ENCODE results near the gene CBX2.

CBX2 gene

GRCh38 chr17:79729761-79730160 lies 48.2 kb upstream of the CBX2 start:
- no peaks in the 10 kb centered on the region for H3F3A ChIP-seq (ENCODE audit: insufficient read depth)
- TF ChIP-seq CTCF (IDR thresholded peaks at IDR 0.05; ENCODE audit: insufficient read depth, low read length, poor library complexity, severe bottlenecking): no peak
- TF ChIP-seq EZH2phosphoT487 (conservative IDR thresholded peaks at IDR 0.05; ENCODE audit: low read length): no peak
- H3K27me3 ChIP-seq (ENCODE audit: low read length): no peaks in the 10 kb centered on the region
- H3K4me2 ChIP-seq (ENCODE audit: low read depth, low read length, poor library complexity, severe bottlenecking): no peak overlapping the region
- no peaks in the 10 kb centered on the region for H3K36me3 ChIP-seq (ENCODE audit: low read length)
- no peaks in the 10 kb centered on the region for H3K9me3 ChIP-seq (ENCODE audit: insufficient read depth, low read length)
- H2AFZ ChIP-seq (ENCODE audit: low read depth, low read length, severe bottlenecking): no peak overlapping the region
- H3K9me2 ChIP-seq (replicated peaks; ENCODE audit: insufficient read depth, low read length): no peaks in the 10 kb centered on the region
- H3K9ac ChIP-seq (ENCODE audit: low read length): no peak overlapping the region
- H4K20me1 ChIP-seq (ENCODE audit: low read depth, low read length): no peaks in the 10 kb centered on the region
- no peak overlapping the region for H3K27ac ChIP-seq (ENCODE audit: low read depth, low read length)
- no peaks in the 10 kb centered on the region for H3K79me2 ChIP-seq (ENCODE audit: insufficient read depth, low read length)
- no peak overlapping the region for H3K4me3 ChIP-seq (ENCODE audit: insufficient read depth, low read length, poor library complexity, severe bottlenecking)

DNA sequence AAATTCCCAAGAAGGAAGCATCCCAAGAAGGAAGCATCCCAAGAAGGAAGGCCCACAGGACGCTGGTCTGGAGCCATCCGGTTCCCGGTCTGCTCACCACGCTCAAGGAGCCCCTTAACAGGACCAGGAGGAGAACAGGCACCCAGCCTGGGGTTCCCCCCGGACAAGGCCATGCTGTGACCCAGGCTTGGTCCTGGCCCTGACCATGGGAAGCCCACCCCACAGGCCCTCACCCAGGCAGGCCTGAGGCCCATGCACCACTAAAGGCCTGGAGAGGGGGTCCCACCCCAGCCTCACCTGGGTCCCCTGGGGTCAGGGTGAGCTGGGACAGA lies 47.5 kb upstream of the CBX2 start:
- no peak overlapping the region for H3K4me3 ChIP-seq (ENCODE audit: insufficient read depth, low read length, poor library complexity, severe bottlenecking)
- H4K20me1 ChIP-seq (ENCODE audit: low read depth, low read length): no peaks in the 10 kb centered on the region
- H3K9ac ChIP-seq (ENCODE audit: low read length): no peak overlapping the region
- no peaks in the 10 kb centered on the region for H3K9me2 ChIP-seq (replicated peaks; ENCODE audit: insufficient read depth, low read length)
- H3K36me3 ChIP-seq (ENCODE audit: low read length): no peaks in the 10 kb centered on the region
- no peak overlapping the region for H3K4me2 ChIP-seq (ENCODE audit: low read depth, low read length, poor library complexity, severe bottlenecking)
- no peaks in the 10 kb centered on the region for H3K9me3 ChIP-seq (ENCODE audit: insufficient read depth, low read length)
- no peaks in the 10 kb centered on the region for H3K27me3 ChIP-seq (ENCODE audit: low read length)
- no peak for TF ChIP-seq CTCF (IDR thresholded peaks at IDR 0.05; ENCODE audit: insufficient read depth, low read length, poor library complexity, severe bottlenecking)
- no peak for TF ChIP-seq EZH2phosphoT487 (conservative IDR thresholded peaks at IDR 0.05; ENCODE audit: low read length)
- H3K27ac ChIP-seq (ENCODE audit: low read depth, low read length): no peak overlapping the region
- no peaks in the 10 kb centered on the region for H3F3A ChIP-seq (ENCODE audit: insufficient read depth)
- no peak overlapping the region for H2AFZ ChIP-seq (ENCODE audit: low read depth, low read length, severe bottlenecking)
- no peaks in the 10 kb centered on the region for H3K79me2 ChIP-seq (ENCODE audit: insufficient read depth, low read length)

DNA sequence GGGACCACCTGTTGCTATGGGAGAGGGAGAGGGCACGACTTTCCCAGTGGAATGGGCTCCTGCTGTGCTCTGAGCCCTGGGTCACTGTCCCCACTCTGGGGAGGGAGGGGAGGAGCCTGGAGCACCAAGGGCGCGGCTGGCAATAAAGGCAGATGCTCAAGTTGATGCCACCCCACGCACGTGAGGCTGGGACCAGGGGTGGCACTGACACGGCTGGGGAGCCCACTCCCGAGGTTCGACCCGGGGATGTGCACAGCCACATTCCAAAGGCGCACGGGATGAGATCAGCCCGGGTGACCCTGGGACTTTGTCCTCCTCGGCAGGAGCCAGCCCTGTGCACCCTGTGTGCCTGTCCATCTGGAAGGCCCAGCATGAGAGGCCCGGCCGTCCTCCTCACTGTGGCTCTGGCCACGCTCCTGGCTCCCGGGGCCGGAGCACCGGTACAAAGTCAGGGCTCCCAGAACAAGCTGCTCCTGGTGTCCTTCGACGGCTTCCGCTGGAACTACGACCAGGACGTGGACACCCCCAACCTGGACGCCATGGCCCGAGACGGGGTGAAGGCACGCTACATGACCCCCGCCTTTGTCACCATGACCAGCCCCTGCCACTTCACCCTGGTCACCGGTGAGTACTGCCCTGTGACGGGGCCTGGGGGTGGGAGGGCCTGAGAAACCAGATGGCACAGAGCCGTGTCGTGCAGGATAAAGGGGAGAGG lies 47.0 kb upstream of the CBX2 start, which contains the start of gene ENPP7:
Gene ENPP7, plus strand, starts transcription at position 175 of the 715 bp plus-strand sequence. Its CDS starts 197 bp downstream, at position 372.
- no peaks in the 10 kb centered on the region for H3K27me3 ChIP-seq (ENCODE audit: low read length)
- H3K4me2 ChIP-seq (ENCODE audit: low read depth, low read length, poor library complexity, severe bottlenecking): no peak within 1 kb of the TSS
- no peak within 1 kb of the TSS for H2AFZ ChIP-seq (ENCODE audit: low read depth, low read length, severe bottlenecking)
- no peaks in the 10 kb centered on the region for H3K79me2 ChIP-seq (ENCODE audit: insufficient read depth, low read length)
- H3K36me3 ChIP-seq (ENCODE audit: low read length): no peaks in the 10 kb centered on the region
- TF ChIP-seq EZH2phosphoT487 (conservative IDR thresholded peaks at IDR 0.05; ENCODE audit: low read length) (no peak), CTCF (IDR thresholded peaks at IDR 0.05; ENCODE audit: insufficient read depth, low read length, poor library complexity, severe bottlenecking) (no peak)
- H3K9ac ChIP-seq (ENCODE audit: low read length): no peak within 1 kb of the TSS
- H3F3A ChIP-seq (ENCODE audit: insufficient read depth): no peaks in the 10 kb centered on the region
- no peak within 1 kb of the TSS for H3K4me3 ChIP-seq (ENCODE audit: insufficient read depth, low read length, poor library complexity, severe bottlenecking)
- H3K9me3 ChIP-seq (ENCODE audit: insufficient read depth, low read length): no peaks in the 10 kb centered on the region
- no peaks in the 10 kb centered on the region for H4K20me1 ChIP-seq (ENCODE audit: low read depth, low read length)
- no peak within 1 kb of the TSS for H3K27ac ChIP-seq (ENCODE audit: low read depth, low read length)
- H3K9me2 ChIP-seq (replicated peaks; ENCODE audit: insufficient read depth, low read length): no peaks in the 10 kb centered on the region

Data from SU-DHL-6 (cell line).